ENCODE measurements around the gene NCSTN. TPM values are rescaled to one million over a fixed set of nuclear protein-coding genes. Genes with fewer than 3 reads are reported as not detected.

NCSTN gene
- polyA plus RNA-seq, 3 donors: 125 to 238 (median 145) TPM

DNA sequence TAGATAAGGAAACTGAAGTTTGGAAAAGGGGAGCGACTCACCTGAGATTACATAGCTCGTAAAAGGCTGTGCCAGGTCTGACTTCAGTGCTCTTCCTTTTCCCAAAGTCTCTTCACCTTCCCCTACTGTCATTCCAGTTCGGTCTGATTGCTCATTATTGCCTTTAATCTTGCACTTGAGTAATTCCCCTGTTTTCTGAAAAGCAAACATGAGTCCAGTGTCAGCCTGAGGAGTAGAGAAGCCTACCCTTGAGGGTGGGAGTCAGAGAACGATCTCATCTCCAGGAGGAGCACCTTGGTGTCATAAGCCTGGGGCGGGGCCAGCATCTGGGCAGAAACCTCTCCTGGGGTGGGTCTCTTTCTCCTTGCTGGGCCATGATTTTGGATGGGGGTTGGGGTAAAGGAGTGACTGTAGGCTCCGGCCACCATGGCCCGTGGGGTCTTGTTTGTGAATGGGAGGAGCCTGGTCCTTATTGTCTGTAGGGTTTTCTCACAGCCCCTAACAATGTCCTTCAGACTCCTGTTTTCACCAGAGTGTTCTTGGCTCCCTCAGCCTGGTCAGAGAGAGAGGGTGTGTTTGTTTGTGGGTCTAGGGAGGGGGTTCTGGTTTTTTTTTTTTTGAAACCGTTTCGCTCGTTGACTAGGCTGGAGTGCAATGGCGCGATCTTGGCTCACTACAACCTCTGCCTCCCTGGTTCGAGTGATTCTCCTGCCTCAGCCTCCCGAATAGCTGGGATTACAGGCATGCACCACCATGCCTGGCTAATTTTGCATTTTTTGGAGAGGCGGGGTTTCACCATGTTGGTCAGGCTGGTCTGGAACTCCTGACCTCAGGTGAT lies 63.2 kb downstream of the NCSTN start:
- intact Hi-C loops (cut with micrococcal nuclease): no loop called here
- Mint-ChIP-seq H3K27ac (no peak overlapping the region), H3K27me3 (ENCODE audit: low read depth in 3 of 3) (peaks cover 13 to 15% (median 14%) of the 10 kb centered on the region in 3 donors), H3K36me3 (peaks cover 0 to 7% of the 10 kb centered on the region in 2 donors), H3K9me3 (no peaks in the 10 kb centered on the region), H3K4me1 (peaks cover 22% of the 10 kb centered on the region), H3K4me3 (no peak overlapping the region)
- Histone ChIP-seq H3K4me1 (ENCODE audit: control insufficient read depth in 1 of 2, insufficient read depth in 2 of 2, low read length in 2 of 2) (no peaks in the 10 kb centered on the region), H3K4me2 (replicated peaks; ENCODE audit: extremely low read depth, low read length, poor library complexity, severe bottlenecking) (no peak overlapping the region), H3K4me3 (replicated peaks in 1 of 3; ENCODE audit: low read depth in 2 of 3, low read length in 3 of 3) (no peak overlapping the region), H4K20me1 (ENCODE audit: insufficient read depth, low read length) (no peaks in the 10 kb centered on the region), H3K36me3 (replicated peaks in 1 of 2; ENCODE audit: control insufficient read depth in 1 of 2, insufficient read depth in 2 of 2, low read length in 2 of 2) (no peaks in the 10 kb centered on the region), H3K27me3 (ENCODE audit: control insufficient read depth in 2 of 2, insufficient read depth in 2 of 2, low read length in 2 of 2) (peaks cover 7 to 9% of the 10 kb centered on the region in 2 donors), H3K27ac (ENCODE audit: low read depth in 1 of 2, low read length in 2 of 2) (no peak overlapping the region), H2AFZ (ENCODE audit: insufficient read depth, low read depth, low read length, poor library complexity, severe bottlenecking) (no peak overlapping the region), H3K9me3 (replicated peaks in 1 of 2; ENCODE audit: control insufficient read depth in 1 of 2, insufficient read depth in 1 of 2, low read length in 2 of 2) (no peaks in the 10 kb centered on the region), H3K9ac (ENCODE audit: insufficient read depth, low read length, poor library complexity, severe bottlenecking) (no peak overlapping the region), H3K79me2 (ENCODE audit: insufficient read depth, low read length) (no peaks in the 10 kb centered on the region)
- WGBS (ENCODE audit: insufficient coverage): 99% methylated on average over 10 of the region's 15 CpGs
- TF ChIP-seq, protein P1, sequence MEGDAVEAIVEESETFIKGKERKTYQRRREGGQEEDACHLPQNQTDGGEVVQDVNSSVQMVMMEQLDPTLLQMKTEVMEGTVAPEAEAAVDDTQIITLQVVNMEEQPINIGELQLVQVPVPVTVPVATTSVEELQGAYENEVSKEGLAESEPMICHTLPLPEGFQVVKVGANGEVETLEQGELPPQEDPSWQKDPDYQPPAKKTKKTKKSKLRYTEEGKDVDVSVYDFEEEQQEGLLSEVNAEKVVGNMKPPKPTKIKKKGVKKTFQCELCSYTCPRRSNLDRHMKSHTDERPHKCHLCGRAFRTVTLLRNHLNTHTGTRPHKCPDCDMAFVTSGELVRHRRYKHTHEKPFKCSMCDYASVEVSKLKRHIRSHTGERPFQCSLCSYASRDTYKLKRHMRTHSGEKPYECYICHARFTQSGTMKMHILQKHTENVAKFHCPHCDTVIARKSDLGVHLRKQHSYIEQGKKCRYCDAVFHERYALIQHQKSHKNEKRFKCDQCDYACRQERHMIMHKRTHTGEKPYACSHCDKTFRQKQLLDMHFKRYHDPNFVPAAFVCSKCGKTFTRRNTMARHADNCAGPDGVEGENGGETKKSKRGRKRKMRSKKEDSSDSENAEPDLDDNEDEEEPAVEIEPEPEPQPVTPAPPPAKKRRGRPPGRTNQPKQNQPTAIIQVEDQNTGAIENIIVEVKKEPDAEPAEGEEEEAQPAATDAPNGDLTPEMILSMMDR (IDR thresholded peaks at IDR 0.05): no peak
- DNase-seq: no peak

DNA sequence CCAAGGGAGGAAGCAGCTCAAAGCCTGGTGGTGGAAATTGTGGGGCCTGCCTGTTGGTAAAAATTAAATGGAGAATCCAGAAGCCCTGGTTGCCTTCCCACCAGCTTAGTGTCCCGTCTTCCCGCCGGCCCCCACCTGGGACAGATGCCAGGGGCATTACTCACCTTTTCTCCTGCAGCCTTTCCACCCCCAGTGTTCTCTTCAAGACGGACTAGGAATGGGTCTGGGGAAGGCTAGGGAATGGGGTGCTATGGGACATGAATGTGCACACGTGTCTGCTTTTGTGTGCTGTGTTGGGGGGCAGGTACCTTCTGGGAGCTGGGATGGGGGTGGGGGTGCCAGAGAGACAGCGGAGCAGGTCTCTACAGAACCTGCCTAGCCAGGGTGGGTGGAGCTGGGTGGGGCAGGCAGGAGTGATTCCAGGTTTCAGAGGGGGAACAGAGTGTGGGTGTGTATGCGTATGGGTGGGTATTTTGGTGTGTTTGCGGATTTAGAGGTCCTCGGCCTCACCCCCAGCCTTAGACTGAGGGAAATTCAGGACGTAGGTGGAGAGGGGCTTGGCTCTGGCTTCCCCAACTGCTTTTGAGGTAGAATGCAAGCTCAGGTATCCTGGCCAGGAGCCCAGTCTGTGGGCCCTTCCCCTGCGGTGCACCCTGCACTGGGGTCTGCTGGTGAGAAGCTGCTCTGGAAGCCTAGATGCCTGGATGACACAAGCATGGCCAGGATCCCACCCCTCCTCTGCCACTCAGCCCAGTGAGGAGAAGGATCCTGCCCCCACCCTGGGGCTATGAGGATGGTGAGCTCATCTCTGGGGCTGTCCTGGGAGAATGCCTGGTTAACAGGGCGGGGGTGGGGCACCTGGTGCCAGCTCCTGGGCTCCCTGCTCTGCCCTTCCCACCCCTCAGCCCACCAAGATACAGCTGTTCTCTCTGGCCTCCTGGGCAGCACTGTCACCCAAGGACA lies 64.9 kb downstream of the NCSTN start:
- peaks cover 2 to 5% (median 3%) of the 10 kb centered on the region in 3 donors for H3K27me3 Mint-ChIP-seq (ENCODE audit: low read depth in 3 of 3)
- H3K9me3 ChIP-seq (replicated peaks in 1 of 2; ENCODE audit: control insufficient read depth in 1 of 2, insufficient read depth in 1 of 2, low read length in 2 of 2): no peaks in the 10 kb centered on the region
- intact Hi-C loops (cut with micrococcal nuclease): no loop called here
- H3K4me3 ChIP-seq (replicated peaks in 1 of 3; ENCODE audit: low read depth in 2 of 3, low read length in 3 of 3): no peak overlapping the region
- no peak for DNase-seq
- H3K4me2 ChIP-seq (replicated peaks; ENCODE audit: extremely low read depth, low read length, poor library complexity, severe bottlenecking): no peak overlapping the region
- H4K20me1 ChIP-seq (ENCODE audit: insufficient read depth, low read length): no peaks in the 10 kb centered on the region
- no peak overlapping the region for H3K4me3 Mint-ChIP-seq
- H3K36me3 ChIP-seq (replicated peaks in 1 of 2; ENCODE audit: control insufficient read depth in 1 of 2, insufficient read depth in 2 of 2, low read length in 2 of 2): no peaks in the 10 kb centered on the region
- peaks cover 10% of the 10 kb centered on the region for H3K4me1 Mint-ChIP-seq
- H3K4me1 ChIP-seq (ENCODE audit: control insufficient read depth in 1 of 2, insufficient read depth in 2 of 2, low read length in 2 of 2): no peaks in the 10 kb centered on the region
- H3K9me3 Mint-ChIP-seq: no peaks in the 10 kb centered on the region
- H2AFZ ChIP-seq (ENCODE audit: insufficient read depth, low read depth, low read length, poor library complexity, severe bottlenecking): no peak overlapping the region
- H3K27me3 ChIP-seq (ENCODE audit: control insufficient read depth in 2 of 2, insufficient read depth in 2 of 2, low read length in 2 of 2): no peaks in the 10 kb centered on the region
- no peaks in the 10 kb centered on the region for H3K36me3 Mint-ChIP-seq
- TF ChIP-seq, protein P1 (IDR thresholded peaks at IDR 0.05): no peak
- no peak overlapping the region for H3K27ac Mint-ChIP-seq
- 99% methylated on average over 7 of the region's 12 CpGs for WGBS (ENCODE audit: insufficient coverage)
- no peaks in the 10 kb centered on the region for H3K79me2 ChIP-seq (ENCODE audit: insufficient read depth, low read length)
- H3K9ac ChIP-seq (ENCODE audit: insufficient read depth, low read length, poor library complexity, severe bottlenecking): no peak overlapping the region
- H3K27ac ChIP-seq (ENCODE audit: low read depth in 1 of 2, low read length in 2 of 2): no peak overlapping the region

All from CD14-positive monocyte (primary cell).